Peyer's patch (tissue), 4 donors: ENCODE measurements around the gene COL17A1. TPM values are rescaled to one million over a fixed set of nuclear protein-coding genes. Genes with fewer than 3 reads are reported as not detected.

Experiments
- DNase-seq, 3 donors: peaks; one replicate each; pipeline ENCODE4 v3.0.0-alpha.2; 2017 to 2019
- H3K27ac ChIP-seq, 4 donors: fragments of 200-600 bp; sonication (generic); one replicate each; pipeline ENCODE4 v1.5.1; 2016 to 2019
- H3K27me3 ChIP-seq, 2 donors: fragments of 200-600 bp; sonication (generic); one replicate each; pipeline ENCODE4 v1.5.1; 2019
- H3K36me3 ChIP-seq, 3 donors: fragments of 200-600 bp; sonication (generic); one replicate each; pipeline ENCODE4 v1.5.1; 2016 to 2019
- H3K4me1 ChIP-seq, 4 donors: fragments of 200-600 bp; sonication (generic); one replicate each; pipeline ENCODE4 v1.5.1; 2016 to 2019
- H3K4me3 ChIP-seq, 4 donors: fragments of 200-600 bp; sonication (generic); 1 replicate in 3 of 4; 2 replicates in 1 of 4; pipeline ENCODE4 v1.5.1; 2016 to 2019; ENCODE audit warnings: mild to moderate bottlenecking in 1 of 4
- H3K9me3 ChIP-seq, 4 donors: fragments of 200-600 bp; sonication (generic); one replicate each; pipeline ENCODE4 v1.5.1; 2016 to 2019; ENCODE audit warnings: mild to moderate bottlenecking in 1 of 4
- POLR2A ChIP-seq, 2 donors: fragments of 450-650 bp; IDR thresholded peaks; one replicate each; pipeline ENCODE4 v1.5.1; 2017; ENCODE audit warnings: antibody characterized with exemption in 2 of 2, mild to moderate bottlenecking in 2 of 2, moderate library complexity in 2 of 2
- total RNA-seq, 4 donors: library from RNA; depleted of rRNA; stranded (reverse); fragments of >200 nt; gene quantifications; one replicate each; pipeline ENCODE4 v1.1.0, GENCODE V29; 2016
- TF ChIP-seq, protein P1 (sequence below), 6 experiments: fragments of 450-650 bp in 4 of 6; fragments of 200-600 bp in 2 of 6; sonication (generic) in 1 of 6; IDR thresholded peaks; one replicate each; pipeline ENCODE4 v1.5.1; 2017 to 2019; ENCODE audit warnings: antibody characterized with exemption in 6 of 6, mild to moderate bottlenecking in 3 of 6, moderate library complexity in 1 of 6

COL17A1 gene
- total RNA-seq, 4 donors from 2014 or later = 4.1 to 240 (median 97.1) TPM

DNA sequence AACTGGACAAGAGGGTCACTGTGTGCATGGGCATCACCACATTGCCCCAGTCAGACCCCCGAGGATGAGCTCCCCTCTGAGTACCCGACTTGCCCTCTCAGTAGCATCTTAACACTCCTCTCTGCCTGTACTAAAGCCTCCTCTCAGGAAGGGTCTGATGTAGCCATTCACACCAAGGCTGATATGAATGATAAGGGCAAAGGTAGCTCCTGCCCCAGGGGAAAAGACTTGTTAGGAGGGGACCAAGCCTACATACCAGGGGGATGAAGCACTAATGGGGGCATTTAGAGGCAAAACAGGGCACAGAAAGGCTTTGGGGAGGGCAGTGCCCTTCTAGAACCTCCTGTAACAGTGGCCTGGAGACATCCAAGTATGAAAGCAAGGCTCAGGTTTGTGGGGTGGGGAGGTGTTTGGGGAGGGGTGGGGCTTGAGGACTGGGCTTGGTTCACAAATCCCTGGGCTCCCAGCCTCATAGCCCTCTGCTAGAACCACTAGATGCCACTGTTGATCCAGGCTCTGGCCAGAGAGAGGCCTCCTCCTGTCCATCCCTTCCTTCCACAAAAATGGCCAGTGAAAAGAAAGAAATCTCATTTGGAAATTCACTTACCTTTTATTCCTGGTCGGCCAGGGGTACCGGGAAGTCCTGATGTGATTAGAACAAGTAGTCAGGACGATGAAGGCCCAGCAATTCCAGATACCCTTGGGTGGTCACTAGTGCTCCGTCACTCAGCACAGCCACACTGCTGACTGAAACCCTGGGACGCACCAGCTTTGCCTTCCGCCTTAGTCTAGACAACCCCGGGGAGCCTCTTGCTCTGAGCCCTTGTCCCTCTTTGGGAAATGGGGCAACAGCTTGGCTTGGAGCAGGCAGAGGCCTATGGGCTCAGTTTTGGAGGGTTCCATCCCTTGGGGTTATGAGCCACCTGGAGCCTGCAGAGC lies 40.3 kb downstream of the COL17A1 start:
- H3K36me3 ChIP-seq = peaks cover 0 to 7% (median 0%) of the 10 kb centered on the region in 3 donors
- TF ChIP-seq, protein P1, sequence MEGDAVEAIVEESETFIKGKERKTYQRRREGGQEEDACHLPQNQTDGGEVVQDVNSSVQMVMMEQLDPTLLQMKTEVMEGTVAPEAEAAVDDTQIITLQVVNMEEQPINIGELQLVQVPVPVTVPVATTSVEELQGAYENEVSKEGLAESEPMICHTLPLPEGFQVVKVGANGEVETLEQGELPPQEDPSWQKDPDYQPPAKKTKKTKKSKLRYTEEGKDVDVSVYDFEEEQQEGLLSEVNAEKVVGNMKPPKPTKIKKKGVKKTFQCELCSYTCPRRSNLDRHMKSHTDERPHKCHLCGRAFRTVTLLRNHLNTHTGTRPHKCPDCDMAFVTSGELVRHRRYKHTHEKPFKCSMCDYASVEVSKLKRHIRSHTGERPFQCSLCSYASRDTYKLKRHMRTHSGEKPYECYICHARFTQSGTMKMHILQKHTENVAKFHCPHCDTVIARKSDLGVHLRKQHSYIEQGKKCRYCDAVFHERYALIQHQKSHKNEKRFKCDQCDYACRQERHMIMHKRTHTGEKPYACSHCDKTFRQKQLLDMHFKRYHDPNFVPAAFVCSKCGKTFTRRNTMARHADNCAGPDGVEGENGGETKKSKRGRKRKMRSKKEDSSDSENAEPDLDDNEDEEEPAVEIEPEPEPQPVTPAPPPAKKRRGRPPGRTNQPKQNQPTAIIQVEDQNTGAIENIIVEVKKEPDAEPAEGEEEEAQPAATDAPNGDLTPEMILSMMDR (IDR thresholded peaks at IDR 0.05) = peak in 4 of 6 experiments; percentile 24 to 60 (median 55)
- TF ChIP-seq POLR2A (IDR thresholded peaks at IDR 0.05) = no peak
- H3K9me3 ChIP-seq = no peaks in the 10 kb centered on the region
- H3K27me3 ChIP-seq = no peaks in the 10 kb centered on the region
- H3K4me1 ChIP-seq = peaks cover 0 to 14% (median 0%) of the 10 kb centered on the region in 4 donors
- DNase-seq = no peak
- no peak overlapping the region for H3K27ac ChIP-seq
- H3K4me3 ChIP-seq = no peak overlapping the region

GRCh38 chr10:104043854-104044253 lies 41.8 kb downstream of the COL17A1 start:
- Histone ChIP-seq H3K27ac (no peak overlapping the region), H3K4me1 (peaks cover 0 to 1% (median 0%) of the 10 kb centered on the region in 4 donors), H3K4me3 (no peak overlapping the region), H3K36me3 (peaks cover 0 to 7% (median 0%) of the 10 kb centered on the region in 3 donors), H3K27me3 (no peaks in the 10 kb centered on the region), H3K9me3 (no peaks in the 10 kb centered on the region)
- DNase-seq = no peak
- TF ChIP-seq, protein P1 (IDR thresholded peaks at IDR 0.05) = no peak
- no peak for TF ChIP-seq POLR2A (IDR thresholded peaks at IDR 0.05)

DNA sequence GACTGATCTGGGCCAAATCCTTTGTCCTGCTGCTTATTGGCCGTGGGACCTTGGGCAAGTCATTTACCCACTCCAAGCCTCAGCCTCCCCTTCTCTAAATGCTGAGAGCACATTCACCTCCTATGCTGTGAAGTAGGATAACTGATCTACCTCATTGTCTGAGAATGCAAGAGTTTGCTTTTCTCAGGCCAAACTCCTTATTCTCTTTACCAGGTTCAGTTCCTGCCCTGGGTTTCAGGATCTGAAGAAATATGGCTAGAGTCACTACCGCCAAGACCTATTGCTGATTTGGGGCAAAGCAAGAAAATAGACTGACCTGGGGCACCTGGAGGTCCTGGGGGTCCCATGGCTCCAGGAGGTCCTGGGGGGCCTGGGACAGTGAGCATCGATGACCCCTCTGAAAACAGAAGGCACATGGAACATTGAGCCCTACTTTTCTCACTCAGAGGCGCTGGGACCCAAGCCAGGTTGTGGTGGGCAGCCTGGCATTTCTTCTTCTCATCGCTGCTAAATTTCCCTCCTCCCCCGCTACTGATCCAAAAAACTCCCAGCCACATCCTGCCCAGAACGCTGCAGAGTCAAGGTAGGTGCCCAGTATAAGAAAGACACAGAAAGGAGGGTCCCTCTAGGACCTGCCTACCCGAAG lies 42.4 kb downstream of the COL17A1 start:
- no peak for DNase-seq
- Histone ChIP-seq H3K27me3 (no peaks in the 10 kb centered on the region), H3K4me1 (no peaks in the 10 kb centered on the region), H3K27ac (no peak overlapping the region), H3K4me3 (no peak overlapping the region), H3K9me3 (no peaks in the 10 kb centered on the region), H3K36me3 (peaks cover 0 to 7% (median 0%) of the 10 kb centered on the region in 3 donors)
- TF ChIP-seq, protein P1 (IDR thresholded peaks at IDR 0.05) = no peak
- TF ChIP-seq POLR2A (IDR thresholded peaks at IDR 0.05) = no peak

GRCh38 chr10:104041891-104042535 lies 43.7 kb downstream of the COL17A1 start:
- TF ChIP-seq POLR2A (IDR thresholded peaks at IDR 0.05) = no peak
- TF ChIP-seq, protein P1 (IDR thresholded peaks at IDR 0.05) = no peak

More at GRCh38 chr10:104041891-104042535, 43.7 kb downstream of the COL17A1 start:
- DNase-seq = no peak
- Histone ChIP-seq H3K9me3 (no peaks in the 10 kb centered on the region), H3K36me3 (peaks cover 0 to 13% (median 0%) of the 10 kb centered on the region in 3 donors), H3K4me1 (no peaks in the 10 kb centered on the region), H3K27ac (no peak overlapping the region), H3K4me3 (no peak overlapping the region), H3K27me3 (no peaks in the 10 kb centered on the region)
